ENCODE measurements around the gene WASF3.

The WASF3 gene

GRCh38 chr13:26585136-26585535 lies 27.7 kb downstream of the WASF3 start:
- peaks cover 3% of the 10 kb centered on the region; the same call in 1 of the 2 replicates for H3K4me1 ChIP-seq (ENCODE audit: control insufficient read depth, low read length)
- no peaks in the 10 kb centered on the region for H3K9me3 ChIP-seq (ENCODE audit: control insufficient read depth, insufficient read depth, low read length)
- no peak overlapping the region for H3K4me2 ChIP-seq (ENCODE audit: low read length)
- H3K4me3 ChIP-seq (ENCODE audit: low read length) = no peak overlapping the region
- H4K20me1 ChIP-seq (ENCODE audit: control insufficient read depth, insufficient read depth, low read depth, low read length) = no peaks in the 10 kb centered on the region
- no peaks in the 10 kb centered on the region for H3K36me3 ChIP-seq (ENCODE audit: control insufficient read depth, low read length)
- H3F3A ChIP-seq (ENCODE audit: control insufficient read depth, insufficient read depth) = no peaks in the 10 kb centered on the region
- TF ChIP-seq, protein P1, sequence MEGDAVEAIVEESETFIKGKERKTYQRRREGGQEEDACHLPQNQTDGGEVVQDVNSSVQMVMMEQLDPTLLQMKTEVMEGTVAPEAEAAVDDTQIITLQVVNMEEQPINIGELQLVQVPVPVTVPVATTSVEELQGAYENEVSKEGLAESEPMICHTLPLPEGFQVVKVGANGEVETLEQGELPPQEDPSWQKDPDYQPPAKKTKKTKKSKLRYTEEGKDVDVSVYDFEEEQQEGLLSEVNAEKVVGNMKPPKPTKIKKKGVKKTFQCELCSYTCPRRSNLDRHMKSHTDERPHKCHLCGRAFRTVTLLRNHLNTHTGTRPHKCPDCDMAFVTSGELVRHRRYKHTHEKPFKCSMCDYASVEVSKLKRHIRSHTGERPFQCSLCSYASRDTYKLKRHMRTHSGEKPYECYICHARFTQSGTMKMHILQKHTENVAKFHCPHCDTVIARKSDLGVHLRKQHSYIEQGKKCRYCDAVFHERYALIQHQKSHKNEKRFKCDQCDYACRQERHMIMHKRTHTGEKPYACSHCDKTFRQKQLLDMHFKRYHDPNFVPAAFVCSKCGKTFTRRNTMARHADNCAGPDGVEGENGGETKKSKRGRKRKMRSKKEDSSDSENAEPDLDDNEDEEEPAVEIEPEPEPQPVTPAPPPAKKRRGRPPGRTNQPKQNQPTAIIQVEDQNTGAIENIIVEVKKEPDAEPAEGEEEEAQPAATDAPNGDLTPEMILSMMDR (IDR thresholded peaks at IDR 0.05; ENCODE audit: low read depth, low read length, poor library complexity, severe bottlenecking) = no peak
- no peak for TF ChIP-seq EZH2phosphoT487 (IDR thresholded peaks at IDR 0.05; ENCODE audit: borderline replicate concordance, low read length)
- no peaks in the 10 kb centered on the region for H3K79me2 ChIP-seq (ENCODE audit: control insufficient read depth, low read length)
- H3K27ac ChIP-seq (ENCODE audit: low read depth, low read length) = no peak overlapping the region
- no peaks in the 10 kb centered on the region for H3K9me2 ChIP-seq (replicated peaks; ENCODE audit: control insufficient read depth, low read length)
- peaks cover 15% of the 10 kb centered on the region for H3K27me3 ChIP-seq (ENCODE audit: control insufficient read depth, low read length)

DNA sequence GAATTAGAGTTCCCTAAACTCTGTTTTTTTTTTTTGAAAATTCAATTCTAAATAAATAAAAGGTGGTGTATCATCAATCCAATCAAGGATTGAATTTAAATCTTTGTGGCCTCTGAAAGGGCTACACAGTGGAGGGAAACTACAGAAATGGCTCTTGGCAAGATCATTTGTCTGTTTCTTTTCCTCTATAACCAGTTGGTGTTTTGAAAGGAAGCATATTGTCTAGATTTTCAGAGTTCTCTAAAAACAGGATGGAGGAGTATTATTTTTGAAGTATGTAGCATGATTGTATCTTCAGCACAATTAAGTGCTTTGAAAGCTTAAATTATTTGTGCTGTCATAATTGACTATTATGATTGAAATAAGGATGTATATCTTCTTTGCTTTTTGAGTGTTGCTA lies 29.8 kb downstream of the WASF3 start:
- no peaks in the 10 kb centered on the region for H3F3A ChIP-seq (ENCODE audit: control insufficient read depth, insufficient read depth)
- H4K20me1 ChIP-seq (ENCODE audit: control insufficient read depth, insufficient read depth, low read depth, low read length) = no peaks in the 10 kb centered on the region
- H3K27me3 ChIP-seq (ENCODE audit: control insufficient read depth, low read length) = peaks cover 21% of the 10 kb centered on the region
- TF ChIP-seq, protein P1 (IDR thresholded peaks at IDR 0.05; ENCODE audit: low read depth, low read length, poor library complexity, severe bottlenecking) = no peak
- no peak for TF ChIP-seq EZH2phosphoT487 (IDR thresholded peaks at IDR 0.05; ENCODE audit: borderline replicate concordance, low read length)
- no peaks in the 10 kb centered on the region for H3K36me3 ChIP-seq (ENCODE audit: control insufficient read depth, low read length)
- no peak overlapping the region for H3K27ac ChIP-seq (ENCODE audit: low read depth, low read length)
- peaks cover 3% of the 10 kb centered on the region; the same call in 1 of the 2 replicates for H3K4me1 ChIP-seq (ENCODE audit: control insufficient read depth, low read length)
- H3K79me2 ChIP-seq (ENCODE audit: control insufficient read depth, low read length) = no peaks in the 10 kb centered on the region
- H3K4me2 ChIP-seq (ENCODE audit: low read length) = no peak overlapping the region
- no peak overlapping the region for H3K4me3 ChIP-seq (ENCODE audit: low read length)
- H3K9me3 ChIP-seq (ENCODE audit: control insufficient read depth, insufficient read depth, low read length) = no peaks in the 10 kb centered on the region
- no peaks in the 10 kb centered on the region for H3K9me2 ChIP-seq (replicated peaks; ENCODE audit: control insufficient read depth, low read length)

DNA sequence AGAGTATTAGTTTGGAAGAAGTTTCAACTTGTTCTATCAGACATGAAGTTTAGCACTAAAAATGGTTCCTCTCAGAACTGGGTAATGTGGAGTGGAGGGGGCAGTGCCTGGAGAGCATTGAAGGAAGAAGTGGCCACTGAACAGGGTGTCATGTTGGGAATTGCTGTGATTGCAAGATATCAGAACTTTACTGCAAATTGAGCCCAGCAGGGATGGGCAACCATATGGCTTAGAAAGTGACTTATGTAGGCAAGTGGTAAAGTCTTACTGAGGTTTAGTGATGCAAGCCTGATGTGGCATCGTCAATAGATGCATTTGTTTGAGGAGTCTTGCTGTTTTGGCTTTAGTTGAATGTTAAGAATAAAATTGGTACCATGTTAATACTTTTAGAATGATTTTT lies 31.7 kb downstream of the WASF3 start:
- no peaks in the 10 kb centered on the region for H3K79me2 ChIP-seq (ENCODE audit: control insufficient read depth, low read length)
- no peaks in the 10 kb centered on the region for H3F3A ChIP-seq (ENCODE audit: control insufficient read depth, insufficient read depth)
- no peaks in the 10 kb centered on the region for H3K9me3 ChIP-seq (ENCODE audit: control insufficient read depth, insufficient read depth, low read length)
- no peaks in the 10 kb centered on the region for H3K36me3 ChIP-seq (ENCODE audit: control insufficient read depth, low read length)
- H3K27me3 ChIP-seq (ENCODE audit: control insufficient read depth, low read length) = peaks cover 14% of the 10 kb centered on the region; the same call in 1 of the 2 replicates
- H4K20me1 ChIP-seq (ENCODE audit: control insufficient read depth, insufficient read depth, low read depth, low read length) = no peaks in the 10 kb centered on the region
- no peak overlapping the region for H3K4me3 ChIP-seq (ENCODE audit: low read length)
- H3K4me1 ChIP-seq (ENCODE audit: control insufficient read depth, low read length) = peaks cover 3% of the 10 kb centered on the region; the same call in 1 of the 2 replicates
- no peak for TF ChIP-seq EZH2phosphoT487 (IDR thresholded peaks at IDR 0.05; ENCODE audit: borderline replicate concordance, low read length)
- TF ChIP-seq, protein P1 (IDR thresholded peaks at IDR 0.05; ENCODE audit: low read depth, low read length, poor library complexity, severe bottlenecking) = no peak
- no peak overlapping the region for H3K27ac ChIP-seq (ENCODE audit: low read depth, low read length)
- no peaks in the 10 kb centered on the region for H3K9me2 ChIP-seq (replicated peaks; ENCODE audit: control insufficient read depth, low read length)
- H3K4me2 ChIP-seq (ENCODE audit: low read length) = no peak overlapping the region
